HG03520 (cell line): ENCODE results near the gene RAPGEF3.

Source experiments
- ATAC-seq: cut with Tn5 transposase; IDR thresholded peaks from one replicate; pipeline ENCODE4 v1.9.1; 2021; ENCODE audit warnings: mild to moderate bottlenecking, moderate library complexity; ENCODE audit not compliant: unreplicated experiment

The RAPGEF3 gene

DNA sequence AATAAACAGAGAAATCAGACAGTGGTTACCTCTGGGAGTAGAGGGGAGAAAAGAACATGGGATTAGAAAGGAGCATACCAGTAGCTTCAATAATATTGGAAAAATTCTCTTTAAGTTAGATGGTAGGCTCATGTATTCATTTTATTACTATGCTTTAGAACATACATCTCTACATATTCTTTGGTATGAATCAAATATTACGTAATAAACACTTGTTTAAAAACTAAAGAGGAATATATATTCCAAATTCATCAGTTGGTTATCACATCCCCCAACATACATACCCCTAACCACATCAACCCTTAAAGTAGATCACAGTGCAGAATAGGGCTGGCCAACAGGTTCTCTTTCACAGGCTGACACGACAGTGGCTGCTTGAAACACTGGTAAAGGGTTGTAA lies 58.4 kb downstream of the RAPGEF3 start:
- no peak for ATAC-seq

- ATAC-seq: no peak
Measured at GRCh38 chr12:47698631-47699030, 60.0 kb downstream of the RAPGEF3 start.

GRCh38 chr12:47698055-47698454 lies 60.6 kb downstream of the RAPGEF3 start:
- no peak for ATAC-seq

GRCh38 chr12:47689215-47689614 lies 69.5 kb downstream of the RAPGEF3 start:
- ATAC-seq: no peak

DNA sequence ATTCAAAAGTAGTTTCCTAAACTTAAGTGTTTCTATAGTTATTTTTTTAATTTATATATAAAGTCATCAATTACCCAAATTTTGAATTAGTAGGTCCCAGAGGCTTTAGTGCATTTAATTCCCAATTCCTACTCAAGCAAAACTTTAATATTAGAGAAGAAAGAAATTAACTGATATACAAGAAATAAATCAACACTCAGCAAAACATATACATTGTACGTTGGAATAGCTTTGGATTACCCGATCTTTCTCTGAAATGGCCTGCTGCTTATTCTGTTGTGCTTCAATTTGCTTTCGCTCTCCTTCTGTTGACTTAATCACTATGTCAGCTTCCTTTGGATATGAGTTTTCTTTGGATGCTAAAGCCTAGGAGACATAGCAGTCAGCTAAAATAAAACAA lies 71.0 kb downstream of the RAPGEF3 start:
- ATAC-seq: no peak

GRCh38 chr12:47686645-47687240 lies 71.9 kb downstream of the RAPGEF3 start:
- ATAC-seq: no peak
